GM15510 (cell line): ENCODE results near the gene KCNK5.

Source experiments
- POLR2A ChIP-seq: IDR thresholded peaks from 3 replicates; pipeline ENCODE4 v1.6.1; 2011; ENCODE audit warnings: borderline replicate concordance; ENCODE audit not compliant: insufficient read length; ENCODE audit errors: extremely low read depth

The KCNK5 gene

GRCh38 chr6:39228992-39229767, at the start of gene KCNK5:
KCNK5 (minus strand) TSS chr6:39229475; CDS start chr6:39229111, 364 bp downstream.
- peak; percentile 36 for TF ChIP-seq POLR2A

- TF ChIP-seq POLR2A, result no peak
Observed at GRCh38 chr6:39276379-39276995, 47.2 kb upstream of the KCNK5 start.

- no peak for TF ChIP-seq POLR2A
Observed at GRCh38 chr6:39274903-39275302, 45.6 kb upstream of the KCNK5 start.

- no peak for TF ChIP-seq POLR2A
Observed at GRCh38 chr6:39274471-39274870, 45.2 kb upstream of the KCNK5 start.

GRCh38 chr6:39273406-39273821, 44.1 kb upstream of the KCNK5 start:
- no peak for TF ChIP-seq POLR2A

GRCh38 chr6:39269961-39270360, 40.7 kb upstream of the KCNK5 start:
- no peak for TF ChIP-seq POLR2A

GRCh38 chr6:39268721-39269120, 39.4 kb upstream of the KCNK5 start:
- no peak for TF ChIP-seq POLR2A

GRCh38 chr6:39268171-39268570, 38.9 kb upstream of the KCNK5 start:
- TF ChIP-seq POLR2A, result no peak

GRCh38 chr6:39266782-39267355, 37.6 kb upstream of the KCNK5 start:
- TF ChIP-seq POLR2A, result no peak

- TF ChIP-seq POLR2A, result no peak
Observed at GRCh38 chr6:39266375-39266774, 37.1 kb upstream of the KCNK5 start.

- TF ChIP-seq POLR2A, result no peak
Observed at GRCh38 chr6:39263303-39264037, 34.2 kb upstream of the KCNK5 start.

- TF ChIP-seq POLR2A, result no peak
Observed at GRCh38 chr6:39261751-39262150, 32.5 kb upstream of the KCNK5 start.

- no peak for TF ChIP-seq POLR2A
Observed at GRCh38 chr6:39260953-39261352, 31.7 kb upstream of the KCNK5 start.

- no peak for TF ChIP-seq POLR2A
Observed at GRCh38 chr6:39260456-39260855, 31.2 kb upstream of the KCNK5 start.
